Common myeloid progenitor, CD34-positive (primary cell): Measurements from ENCODE around the gene OSBPL2.

Source experiments
- CTCF ChIA-PET: fragments of 350-600 bp; sonication (Branson Sonifier 250); formaldehyde crosslinking; loops from one replicate; lab custom pipeline; 2021; ENCODE audit warnings: antibody characterized with exemption; lab: Charles Lee
- POLR2A ChIA-PET: fragments of 350-600 bp; sonication (Branson Sonifier 250); formaldehyde crosslinking; loops from one replicate; lab custom pipeline; 2021; ENCODE audit warnings: antibody characterized with exemption; lab: Charles Lee
- DNase-seq, 3 donors: peaks; one replicate each; pipeline versions ENCODE4 v3.0.0 to v3.0.0-alpha.2; 2013
- H3K27ac ChIP-seq, 2 experiments: 1 replicate in 1 of 2; 2 replicates in 1 of 2; pipeline ENCODE4 v1.7.0; 2013; ENCODE audit warnings: inconsistent platforms in 2 of 2, low read length in 2 of 2, mild to moderate bottlenecking in 2 of 2, low read depth in 1 of 2, moderate library complexity in 1 of 2; ENCODE audit not compliant: severe bottlenecking in 2 of 2, insufficient read depth in 1 of 2, poor library complexity in 1 of 2
- H3K27me3 ChIP-seq, 5 experiments: replicated peaks in 2 of 5; 1 replicate in 3 of 5; 2 replicates in 2 of 5; pipeline versions ENCODE4 v1.6.1 to v1.7.0; 2013; ENCODE audit warnings: low read length in 4 of 5, mild to moderate bottlenecking in 2 of 5, moderate library complexity in 2 of 5, inconsistent platforms in 1 of 5; ENCODE audit not compliant: insufficient read depth in 5 of 5, control insufficient read depth in 4 of 5
- H3K36me3 ChIP-seq, 4 experiments: 1 replicate in 2 of 4; 2 replicates in 2 of 4; pipeline versions ENCODE4 v1.6.1 to v1.7.0; 2013; ENCODE audit warnings: low read length in 3 of 4, control low read depth in 1 of 4, mild to moderate bottlenecking in 1 of 4; ENCODE audit not compliant: control insufficient read depth in 4 of 4, insufficient read depth in 4 of 4
- H3K4me1 ChIP-seq, 4 experiments: 1 replicate in 3 of 4; 2 replicates in 1 of 4; pipeline versions ENCODE4 v1.6.1 to v1.7.1; 2013; ENCODE audit warnings: low read length in 3 of 4, mild to moderate bottlenecking in 3 of 4, control low read depth in 1 of 4, inconsistent platforms in 1 of 4, moderate library complexity in 1 of 4; ENCODE audit not compliant: control insufficient read depth in 4 of 4, insufficient read depth in 4 of 4; ENCODE audit errors: control extremely low read depth in 1 of 4
- H3K4me3 ChIP-seq, 7 experiments: 1 replicate in 4 of 7; 2 replicates in 3 of 7; pipeline versions ENCODE4 v1.5.1 to v1.7.0; 2013; ENCODE audit warnings: mild to moderate bottlenecking in 7 of 7, low read length in 6 of 7, moderate library complexity in 6 of 7, inconsistent platforms in 2 of 7, low read depth in 2 of 7, control low read depth in 1 of 7; ENCODE audit not compliant: insufficient read depth in 4 of 7, control insufficient read depth in 1 of 7; ENCODE audit errors: extremely low read depth in 1 of 7
- H3K9me3 ChIP-seq, 5 experiments: 1 replicate in 4 of 5; 2 replicates in 1 of 5; pipeline versions ENCODE4 v1.6.1 to v1.7.1; 2013; ENCODE audit warnings: low read length in 4 of 5, mild to moderate bottlenecking in 2 of 5, inconsistent platforms in 1 of 5, low read depth in 1 of 5, moderate library complexity in 1 of 5; ENCODE audit not compliant: control insufficient read depth in 4 of 5, insufficient read depth in 2 of 5; ENCODE audit errors: control extremely low read depth in 1 of 5
- WGBS: methylation state at CpG from one replicate; pipeline ENCODE4 v1.1.5; 2013; ENCODE audit not compliant: insufficient coverage; 5-methylcytosine and 5-hydroxymethylcytosine counted together

The OSBPL2 gene

GRCh38 chr20:62268228-62268900, 30.0 kb downstream of the OSBPL2 start:
- ChIA-PET POLR2A (no interaction called here), CTCF (no interaction called here)
- WGBS = 98% methylated on average over 6 of the region's 7 CpGs
- Histone ChIP-seq H3K27ac (no peak overlapping the region), H3K4me3 (no peak overlapping the region), H3K27me3 (no peaks in the 10 kb centered on the region), H3K9me3 (peaks cover 0 to 14% (median 6%) of the 10 kb centered on the region in 5 experiments), H3K4me1 (no peaks in the 10 kb centered on the region), H3K36me3 (peaks cover 14 to 63% (median 41%) of the 10 kb centered on the region in 4 experiments)
- no peak for DNase-seq

DNA sequence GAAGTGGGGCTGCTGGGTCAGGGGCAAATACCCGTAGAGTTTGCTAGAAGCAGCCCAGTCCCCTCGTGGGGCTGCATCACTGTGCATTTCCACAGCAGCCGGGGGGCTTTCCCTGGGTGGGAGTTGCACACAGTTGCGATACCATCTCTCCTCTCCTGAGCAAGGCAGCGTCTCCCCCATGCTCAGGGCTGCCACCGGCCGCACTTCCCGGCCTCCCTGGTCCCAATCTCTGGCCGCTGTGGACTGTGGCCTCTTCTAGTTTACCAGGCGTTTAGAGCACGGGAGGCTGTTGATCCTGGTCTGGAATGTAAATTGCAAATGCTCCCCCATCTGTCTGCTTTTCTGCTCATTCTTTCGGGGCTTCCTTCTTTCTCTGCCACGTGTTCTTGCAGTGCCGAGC, 31.1 kb downstream of the OSBPL2 start:
- POLR2A ChIA-PET = no interaction called here
- no peak for DNase-seq
- H3K4me1 ChIP-seq = no peaks in the 10 kb centered on the region
- 97% methylated on average over 12 of the region's 14 CpGs for WGBS
- no peaks in the 10 kb centered on the region for H3K27me3 ChIP-seq
- H3K9me3 ChIP-seq = peaks cover 0 to 9% (median 6%) of the 10 kb centered on the region in 5 experiments
- peaks cover 9 to 65% (median 40%) of the 10 kb centered on the region in 4 experiments for H3K36me3 ChIP-seq
- CTCF ChIA-PET = no interaction called here
- H3K4me3 ChIP-seq = no peak overlapping the region
- no peak overlapping the region for H3K27ac ChIP-seq

- POLR2A ChIA-PET = no interaction called here
- no peak overlapping the region for H3K4me3 ChIP-seq
- no peak overlapping the region for H3K27ac ChIP-seq
- H3K9me3 ChIP-seq = peaks cover 0 to 6% (median 4%) of the 10 kb centered on the region in 5 experiments
- CTCF ChIA-PET = no interaction called here
- H3K4me1 ChIP-seq = no peaks in the 10 kb centered on the region
- DNase-seq = no peak
- H3K27me3 ChIP-seq = no peaks in the 10 kb centered on the region
- peaks cover 6 to 63% (median 36%) of the 10 kb centered on the region in 4 experiments for H3K36me3 ChIP-seq
- 99% methylated on average over 14 of the region's 17 CpGs for WGBS
These were observed 31.6 kb downstream of the OSBPL2 start for GRCh38 chr20:62269871-62270270.

DNA sequence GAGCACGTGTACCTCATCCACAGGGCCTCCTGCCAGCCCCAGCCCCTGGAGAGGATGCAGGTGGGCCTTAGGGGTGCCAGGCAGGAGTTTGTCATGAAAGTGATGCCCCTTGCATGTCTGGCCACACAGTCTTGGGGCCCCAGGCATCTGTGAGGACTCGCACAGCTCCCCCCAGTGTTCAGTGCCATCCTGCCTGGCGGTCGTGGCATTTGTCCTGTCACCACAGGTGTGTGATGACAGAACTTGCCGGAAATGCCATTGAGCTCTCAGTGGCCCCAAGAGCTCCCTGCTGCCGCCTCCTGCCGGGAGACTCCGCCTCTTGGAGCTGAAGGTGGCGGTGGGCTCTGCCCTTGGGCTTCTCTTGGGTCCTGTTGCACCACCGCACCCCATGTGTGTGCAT, 33.9 kb downstream of the OSBPL2 start:
- no peak overlapping the region for H3K27ac ChIP-seq
- H3K36me3 ChIP-seq = peaks cover 6 to 54% (median 32%) of the 10 kb centered on the region in 4 experiments
- POLR2A ChIA-PET = no interaction called here
- CTCF ChIA-PET = no interaction called here
- H3K27me3 ChIP-seq = no peaks in the 10 kb centered on the region
- no peak for DNase-seq
- H3K4me3 ChIP-seq = no peak overlapping the region
- 95% methylated on average over 10 of the region's 10 CpGs for WGBS
- no peaks in the 10 kb centered on the region for H3K4me1 ChIP-seq
- no peaks in the 10 kb centered on the region for H3K9me3 ChIP-seq

DNA sequence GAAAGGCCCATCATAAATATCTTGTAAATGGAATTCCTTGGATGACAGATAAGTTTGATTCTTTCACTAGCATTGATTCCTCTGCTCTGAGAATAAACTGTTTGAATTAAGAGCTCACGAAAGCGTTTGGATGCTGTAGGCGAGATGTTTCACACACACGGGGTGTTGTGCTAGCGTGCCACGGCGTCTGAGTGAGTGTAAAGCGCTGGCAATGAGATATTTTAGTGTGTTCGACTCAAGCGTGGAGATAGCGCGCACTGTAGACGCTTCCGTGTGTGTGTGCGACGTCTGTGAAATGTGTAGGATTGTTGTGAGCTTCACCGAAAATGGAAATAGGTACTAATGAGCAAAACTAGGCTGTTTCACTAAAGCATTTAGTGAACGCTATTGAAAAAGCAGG, 35.1 kb downstream of the OSBPL2 start:
- no peak overlapping the region for H3K4me3 ChIP-seq
- H3K36me3 ChIP-seq = peaks cover 6 to 52% (median 31%) of the 10 kb centered on the region in 4 experiments
- DNase-seq = no peak
- no peaks in the 10 kb centered on the region for H3K9me3 ChIP-seq
- ChIA-PET POLR2A (no interaction called here), CTCF (no interaction called here)
- WGBS = 97% methylated on average over 18 of the region's 18 CpGs
- H3K27ac ChIP-seq = no peak overlapping the region
- H3K4me1 ChIP-seq = no peaks in the 10 kb centered on the region
- no peaks in the 10 kb centered on the region for H3K27me3 ChIP-seq

DNA sequence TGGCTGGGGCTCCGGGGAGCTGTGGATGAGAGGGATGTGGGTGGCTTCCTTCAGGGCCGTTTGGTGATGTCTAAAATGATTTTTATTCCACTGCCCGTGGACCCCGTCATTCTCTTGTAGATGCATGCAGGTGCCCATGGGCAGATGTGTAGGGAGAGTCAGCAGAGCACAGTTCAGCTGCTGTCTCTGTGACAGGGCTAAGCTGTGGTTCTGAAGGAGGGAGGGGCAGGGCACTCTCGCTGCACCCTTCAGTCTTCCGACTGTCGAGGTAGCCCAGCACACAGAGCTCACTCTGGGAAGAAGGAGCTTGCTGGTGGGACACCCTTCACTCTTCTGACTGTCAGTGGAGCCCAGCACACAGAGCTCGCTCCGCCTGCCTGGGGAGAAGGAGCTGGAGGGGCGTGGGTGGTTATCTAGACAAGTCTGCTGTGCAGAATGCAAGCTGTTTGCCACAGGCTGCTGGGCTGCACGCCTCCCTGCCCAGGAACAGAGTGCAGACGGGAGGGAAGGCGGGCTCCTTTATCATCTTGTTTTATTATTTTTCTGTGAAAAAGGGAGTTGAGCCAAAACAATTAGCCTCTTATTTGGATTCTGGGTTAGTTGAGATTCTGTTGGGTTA, 36.1 kb downstream of the OSBPL2 start:
- no peaks in the 10 kb centered on the region for H3K27me3 ChIP-seq
- H3K9me3 ChIP-seq = no peaks in the 10 kb centered on the region
- peaks cover 11 to 56% (median 35%) of the 10 kb centered on the region in 4 experiments for H3K36me3 ChIP-seq
- DNase-seq = peak in 2 of 3 donors; percentile 7 to 29
- ChIA-PET POLR2A (interaction anchor here (0.7 kb wide), 1 partner anchor 43 kb away, joined by 3 read pairs; no protein-coding TSS in a partner anchor), CTCF (no interaction called here)
- H3K4me3 ChIP-seq = no peak overlapping the region
- H3K27ac ChIP-seq = no peak overlapping the region
- WGBS = 95% methylated on average over 11 of the region's 13 CpGs
- H3K4me1 ChIP-seq = no peaks in the 10 kb centered on the region

- CTCF ChIA-PET = no interaction called here
- 96% methylated on average over 7 of the region's 10 CpGs for WGBS
- no peaks in the 10 kb centered on the region for H3K4me1 ChIP-seq
- POLR2A ChIA-PET = no interaction called here
- H3K36me3 ChIP-seq = peaks cover 15 to 61% (median 43%) of the 10 kb centered on the region in 4 experiments
- no peak for DNase-seq
- H3K9me3 ChIP-seq = no peaks in the 10 kb centered on the region
- no peak overlapping the region for H3K27ac ChIP-seq
- H3K4me3 ChIP-seq = no peak overlapping the region
- H3K27me3 ChIP-seq = no peaks in the 10 kb centered on the region
These were observed 36.9 kb downstream of the OSBPL2 start for GRCh38 chr20:62275219-62275618.
